Endodermal cell (in vitro differentiated cells): ENCODE data around the gene USP6NL. TPM values are rescaled to one million over a fixed set of nuclear protein-coding genes. Genes with fewer than 3 reads are reported as not detected.

Experiments
- DNase-seq: peaks from one replicate; pipeline ENCODE4 v3.0.0-alpha.2; 2017
- H3K27ac ChIP-seq: 2 replicates; pipeline ENCODE4 v1.5.1; 2013; ENCODE audit warnings: mild to moderate bottlenecking, low read depth, low read length, moderate library complexity
- H3K27me3 ChIP-seq: 2 replicates; pipeline ENCODE4 v1.6.1; 2013; ENCODE audit warnings: mild to moderate bottlenecking, low read length, moderate library complexity; ENCODE audit not compliant: insufficient read depth, control insufficient read depth, poor library complexity, severe bottlenecking
- H3K36me3 ChIP-seq: 2 replicates; pipeline ENCODE4 v1.7.0; 2013; ENCODE audit warnings: mild to moderate bottlenecking, low read length, moderate library complexity; ENCODE audit not compliant: control insufficient read depth, insufficient read depth
- H3K4me1 ChIP-seq: one replicate; pipeline ENCODE4 v1.7.0; 2013; ENCODE audit warnings: low read length; ENCODE audit not compliant: control insufficient read depth, insufficient read depth
- H3K4me3 ChIP-seq: 2 replicates; pipeline ENCODE4 v1.5.1; 2013; ENCODE audit warnings: mild to moderate bottlenecking, low read length, moderate library complexity
- H3K9ac ChIP-seq: 2 replicates; pipeline ENCODE4 v1.6.1; 2013; ENCODE audit warnings: mild to moderate bottlenecking, low read length, moderate library complexity; ENCODE audit not compliant: poor library complexity, severe bottlenecking; ENCODE audit errors: extremely low read depth
- H3K9me3 ChIP-seq: 2 replicates; pipeline ENCODE4 v1.6.1; 2013; ENCODE audit warnings: mild to moderate bottlenecking, low read length, moderate library complexity; ENCODE audit not compliant: control insufficient read depth
- H3K27ac Mint-ChIP-seq: 2 replicates; pipeline ENCODE4 v1.8.0; 2020; ENCODE audit warnings: mixed read lengths
- H3K27me3 Mint-ChIP-seq: 2 replicates; pipeline ENCODE4 v1.8.0; 2021; ENCODE audit warnings: mild to moderate bottlenecking, mixed read lengths; ENCODE audit not compliant: insufficient read depth
- H3K36me3 Mint-ChIP-seq: 2 replicates; pipeline ENCODE4 v1.8.0; 2020; ENCODE audit warnings: low read depth, mixed read lengths
- H3K4me1 Mint-ChIP-seq: 2 replicates; pipeline ENCODE4 v1.8.0; 2020; ENCODE audit warnings: mixed read lengths
- H3K4me3 Mint-ChIP-seq: 2 replicates; pipeline ENCODE4 v1.8.0; 2020; ENCODE audit warnings: mild to moderate bottlenecking, moderate library complexity, mixed read lengths
- H3K9me3 Mint-ChIP-seq: 2 replicates; pipeline ENCODE4 v1.8.0; 2020; ENCODE audit warnings: mild to moderate bottlenecking, mixed read lengths
- CTCF ChIP-seq: fragments of 200-600 bp; sonication (generic); conservative IDR thresholded peaks from 2 replicates; pipeline ENCODE4 v1.5.0; 2021; ENCODE audit warnings: antibody characterized with exemption, mild to moderate bottlenecking
- WGBS, 2 experiments: methylation state at CpG; one replicate each; pipeline versions ENCODE4 v1.1.5 to v1.1.7; 2013; ENCODE audit warnings: missing lambda C conversion rate in 2 of 2, mixed read lengths in 1 of 2; ENCODE audit not compliant: insufficient coverage in 1 of 2, insufficient read length in 1 of 2; 5-methylcytosine and 5-hydroxymethylcytosine counted together
- total RNA-seq, 2 donors: library from RNA; stranded (reverse); fragmentation: NEBNext Ultra II Directional in 1 of 2; extraction: Animal tissue kit (Norgen Biotek cat#: 25700) in 1 of 2; gene quantifications; 2 replicates in 1 of 2; 3 replicates in 1 of 2; pipeline ENCODE4 v1.2.1, GENCODE V29; 2021

The USP6NL gene
- total RNA-seq, 2 donors from 2014 or later = 20.6 to 22.9 TPM

- no peak for DNase-seq
These were observed 861 bp upstream of the USP6NL start for GRCh38 chr10:11612021-11613001.

GRCh38 chr10:11610826-11611247 lies 613 bp downstream of the USP6NL start:
- H3K27me3 ChIP-seq = peaks cover 9% of the 10 kb centered on the region
- TF ChIP-seq CTCF = no peak
- H3K36me3 ChIP-seq = no peaks in the 10 kb centered on the region
- H3K9me3 Mint-ChIP-seq = no peaks in the 10 kb centered on the region
- peak overlapping the region; percentile 91 for H3K27ac ChIP-seq
- peaks cover 5% of the 10 kb centered on the region for H3K9me3 ChIP-seq
- H3K4me3 Mint-ChIP-seq = peak overlapping the region; percentile 91
- H3K4me1 ChIP-seq = peaks cover 3% of the 10 kb centered on the region
- peaks cover 17% of the 10 kb centered on the region for H3K27me3 Mint-ChIP-seq
- 0% methylated on average over 16 to 43 of the region's 43 CpGs for WGBS, 2 experiments
- peaks cover 28% of the 10 kb centered on the region for H3K4me1 Mint-ChIP-seq
- peak overlapping the region; percentile 87 for H3K4me3 ChIP-seq
- peak overlapping the region; percentile 60 for H3K9ac ChIP-seq
- peak overlapping the region; percentile 94 for H3K27ac Mint-ChIP-seq
- peaks cover 1% of the 10 kb centered on the region for H3K36me3 Mint-ChIP-seq
- DNase-seq = peak; percentile 65

More at GRCh38 chr10:11612021-11613001, 861 bp upstream of the USP6NL start:
- Histone ChIP-seq H3K4me3 (peak overlapping the region; percentile 85), H3K27me3 (peaks cover 9% of the 10 kb centered on the region), H3K9ac (peak overlapping the region; percentile 60), H3K36me3 (no peaks in the 10 kb centered on the region), H3K9me3 (no peaks in the 10 kb centered on the region), H3K4me1 (peaks cover 3% of the 10 kb centered on the region), H3K27ac (peak overlapping the region; percentile 91)
- Mint-ChIP-seq H3K27ac (peak overlapping the region; percentile 24), H3K4me3 (peak overlapping the region; percentile 91), H3K36me3 (no peaks in the 10 kb centered on the region), H3K27me3 (peaks cover 17% of the 10 kb centered on the region), H3K9me3 (peaks cover 5% of the 10 kb centered on the region), H3K4me1 (peaks cover 27% of the 10 kb centered on the region)
- TF ChIP-seq CTCF = no peak
- WGBS, 2 experiments = 72 to 79% methylated on average over 8 to 11 of the region's 11 CpGs

GRCh38 chr10:11610166-11610825 lies 1.2 kb downstream of the USP6NL start:
- 0 to 1% methylated on average over 3 to 8 of the region's 9 CpGs for WGBS, 2 experiments
- peak overlapping the region; percentile 94 for H3K27ac Mint-ChIP-seq

More at GRCh38 chr10:11610166-11610825, 1.2 kb downstream of the USP6NL start:
- H3K4me1 Mint-ChIP-seq = peaks cover 30% of the 10 kb centered on the region
- no peak overlapping the region for H3K27ac ChIP-seq
- H3K9ac ChIP-seq = peak overlapping the region; percentile 60
- H3K36me3 Mint-ChIP-seq = peaks cover 2% of the 10 kb centered on the region
- peaks cover 9% of the 10 kb centered on the region for H3K27me3 ChIP-seq
- H3K4me3 Mint-ChIP-seq = peak overlapping the region; percentile 91
- H3K4me1 ChIP-seq = peaks cover 3% of the 10 kb centered on the region
- peak overlapping the region; percentile 87 for H3K4me3 ChIP-seq
- H3K9me3 Mint-ChIP-seq = no peaks in the 10 kb centered on the region
- DNase-seq = no peak
- H3K36me3 ChIP-seq = no peaks in the 10 kb centered on the region
- TF ChIP-seq CTCF = no peak
- peaks cover 11% of the 10 kb centered on the region for H3K9me3 ChIP-seq
- peaks cover 17% of the 10 kb centered on the region for H3K27me3 Mint-ChIP-seq
